Subcutaneous adipose tissue (tissue), 4 donors: ENCODE measurements around the gene CEP72. TPM values are rescaled to one million over a fixed set of nuclear protein-coding genes. Genes with fewer than 3 reads are reported as not detected.

Experiments
- total RNA-seq, 4 donors: library from RNA; depleted of rRNA; stranded (reverse); fragments of >200 nt; gene quantifications; one replicate each; pipeline ENCODE4 v1.1.0, GENCODE V29; 2016
- TF ChIP-seq, protein P1 (sequence below): fragments of 450-650 bp; IDR thresholded peaks from one replicate; pipeline ENCODE4 v1.5.1; 2016; ENCODE audit warnings: low read depth, mild to moderate bottlenecking, control low read depth, antibody characterized with exemption, moderate library complexity

The CEP72 gene
- total RNA-seq, 4 donors from 2014 or later = 1.8 to 5.3 (median 2.9) TPM

- TF ChIP-seq, protein P1, sequence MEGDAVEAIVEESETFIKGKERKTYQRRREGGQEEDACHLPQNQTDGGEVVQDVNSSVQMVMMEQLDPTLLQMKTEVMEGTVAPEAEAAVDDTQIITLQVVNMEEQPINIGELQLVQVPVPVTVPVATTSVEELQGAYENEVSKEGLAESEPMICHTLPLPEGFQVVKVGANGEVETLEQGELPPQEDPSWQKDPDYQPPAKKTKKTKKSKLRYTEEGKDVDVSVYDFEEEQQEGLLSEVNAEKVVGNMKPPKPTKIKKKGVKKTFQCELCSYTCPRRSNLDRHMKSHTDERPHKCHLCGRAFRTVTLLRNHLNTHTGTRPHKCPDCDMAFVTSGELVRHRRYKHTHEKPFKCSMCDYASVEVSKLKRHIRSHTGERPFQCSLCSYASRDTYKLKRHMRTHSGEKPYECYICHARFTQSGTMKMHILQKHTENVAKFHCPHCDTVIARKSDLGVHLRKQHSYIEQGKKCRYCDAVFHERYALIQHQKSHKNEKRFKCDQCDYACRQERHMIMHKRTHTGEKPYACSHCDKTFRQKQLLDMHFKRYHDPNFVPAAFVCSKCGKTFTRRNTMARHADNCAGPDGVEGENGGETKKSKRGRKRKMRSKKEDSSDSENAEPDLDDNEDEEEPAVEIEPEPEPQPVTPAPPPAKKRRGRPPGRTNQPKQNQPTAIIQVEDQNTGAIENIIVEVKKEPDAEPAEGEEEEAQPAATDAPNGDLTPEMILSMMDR = no peak
These were observed 38.2 kb upstream of the CEP72 start for GRCh38 chr5:573976-574375.

DNA sequence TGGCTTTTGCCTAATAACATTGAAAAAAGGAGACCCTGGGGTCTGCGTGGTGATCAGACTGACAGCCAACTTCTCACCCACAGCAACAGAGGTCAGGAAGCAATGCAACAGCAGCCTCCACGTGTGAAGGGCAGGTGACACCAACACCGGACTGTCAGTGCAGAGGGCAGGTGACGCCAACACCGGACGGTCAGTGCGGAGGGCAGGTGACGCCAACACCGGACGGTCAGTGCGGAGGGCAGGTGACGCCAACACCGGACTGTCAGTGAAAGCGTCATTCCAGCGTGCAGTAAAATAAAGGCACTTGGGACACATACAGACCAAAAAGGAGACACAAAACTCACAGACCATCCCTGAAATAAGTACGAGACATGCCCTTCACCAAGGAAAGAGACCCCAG, 37.2 kb upstream of the CEP72 start:
- TF ChIP-seq, protein P1 = no peak

DNA sequence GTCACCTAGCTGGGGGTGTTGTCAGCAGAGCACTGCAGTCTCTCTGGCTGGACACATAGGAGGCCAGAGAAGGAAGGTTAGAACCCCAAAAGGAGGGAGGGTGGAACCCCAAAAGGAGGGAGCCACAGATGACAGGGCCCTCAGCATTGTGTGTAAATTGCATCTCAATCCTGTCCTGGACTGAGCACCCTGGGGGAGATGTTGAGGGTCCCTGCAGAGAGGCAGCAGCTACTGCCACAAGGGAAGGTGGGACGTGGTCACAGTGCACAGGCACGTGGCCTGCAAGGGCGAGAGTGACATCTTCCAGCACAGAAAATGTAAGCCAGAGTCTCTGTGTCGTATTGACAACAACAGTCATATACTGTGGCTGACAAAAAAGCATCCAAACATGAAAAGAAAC, 36.5 kb upstream of the CEP72 start:
- TF ChIP-seq, protein P1 = no peak

- TF ChIP-seq, protein P1 = no peak
These were observed 34.3 kb upstream of the CEP72 start for GRCh38 chr5:577800-578199.

GRCh38 chr5:579211-579610, 32.9 kb upstream of the CEP72 start:
- TF ChIP-seq, protein P1 = no peak

DNA sequence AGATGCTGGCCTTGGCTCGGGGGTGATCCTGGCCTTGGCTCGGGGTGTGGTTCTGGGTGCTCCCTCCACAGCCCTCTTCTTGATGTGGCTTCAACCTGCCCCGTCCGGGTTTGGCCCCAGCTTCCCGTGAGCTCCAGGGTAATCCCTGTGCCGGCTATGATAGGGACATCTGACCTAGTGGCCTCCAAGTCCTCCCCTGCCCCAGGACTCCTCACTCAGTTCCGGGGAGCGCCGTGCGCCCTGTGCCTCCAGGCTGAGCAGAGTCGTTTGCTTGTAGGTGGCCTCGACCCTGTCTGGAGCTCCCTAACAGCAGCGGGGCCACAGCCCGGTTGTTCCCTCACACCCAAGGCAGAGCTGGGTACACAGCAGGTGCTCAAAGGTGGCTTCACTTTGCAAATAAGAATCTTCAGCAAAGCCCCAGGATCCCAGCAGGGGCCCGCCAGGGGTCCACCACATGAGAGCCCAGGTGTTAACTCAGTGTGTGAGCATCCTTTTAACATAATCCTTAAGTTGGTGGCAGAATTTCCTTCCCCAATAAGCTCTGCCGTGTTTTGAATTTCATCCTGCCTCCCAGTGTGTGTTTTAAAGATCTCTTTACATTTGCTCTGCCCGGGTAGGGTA, 32.3 kb upstream of the CEP72 start:
- TF ChIP-seq, protein P1 = no peak

DNA sequence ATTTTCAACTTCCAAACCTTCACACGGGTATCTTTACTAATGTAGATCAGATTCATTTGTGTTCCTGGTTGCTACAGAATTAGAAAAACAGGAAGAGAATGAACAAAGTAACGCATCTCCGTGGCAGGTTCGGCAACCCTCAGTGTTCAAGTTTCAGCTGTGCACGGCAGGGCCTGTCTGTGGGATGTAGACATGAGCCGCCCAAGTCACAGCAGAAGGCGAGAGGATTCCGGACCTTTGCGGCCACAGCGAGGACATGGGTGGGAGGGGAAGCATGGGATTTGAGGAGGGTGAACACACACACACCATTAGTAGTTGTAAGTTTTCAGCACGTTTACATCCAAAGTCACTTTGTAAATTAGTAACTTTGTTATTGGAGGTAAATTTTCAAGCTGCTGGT, 31.7 kb upstream of the CEP72 start:
- TF ChIP-seq, protein P1 = no peak
